ENCODE measurements around the gene TEN1.

DNA sequence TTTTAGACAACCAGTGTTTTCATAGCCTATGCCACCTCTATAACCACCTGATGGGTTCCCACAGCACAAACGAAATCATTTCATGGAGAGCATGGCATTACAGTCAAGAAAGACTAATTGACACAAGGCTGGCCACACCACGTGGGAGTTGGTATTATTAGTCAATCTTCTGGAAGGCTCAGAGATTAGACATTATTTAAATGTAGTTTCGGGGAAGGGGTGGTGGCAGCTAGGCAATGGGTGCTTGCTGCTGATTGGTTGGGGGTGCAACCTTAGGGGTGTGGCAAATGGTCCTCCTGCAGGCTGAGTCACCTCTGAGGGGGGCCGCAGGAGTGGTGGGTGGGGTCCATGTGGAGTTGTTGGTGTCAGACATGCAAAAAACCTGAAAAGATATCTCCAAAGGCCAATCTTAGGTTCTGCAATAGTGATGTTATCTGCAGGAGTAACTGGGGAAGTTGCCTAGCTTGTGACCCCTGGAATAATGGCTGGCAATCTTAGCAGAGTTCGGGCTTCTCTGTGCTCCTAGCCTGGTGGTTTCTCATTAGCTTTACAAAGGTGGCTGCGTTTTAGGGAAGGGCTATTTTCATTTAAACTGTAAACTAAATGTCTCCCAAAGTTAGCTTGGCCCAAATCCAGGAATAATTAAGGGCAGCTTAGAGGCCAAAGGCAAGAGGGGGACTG is 4.6 kb downstream of the TEN1 start:
- no peak for TF ChIP-seq POLR2A (IDR thresholded peaks at IDR 0.05; ENCODE audit: low read depth, low read length)
- no peak for TF ChIP-seq POLR2AphosphoS5 (IDR thresholded peaks at IDR 0.05; ENCODE audit: low read depth, low read length)
- no peak for TF ChIP-seq TAF1 (IDR thresholded peaks at IDR 0.05; ENCODE audit: borderline replicate concordance, low read depth, low read length)

Data from GM12892 (cell line).